GM12878 (cell line): ENCODE data around the gene IL31. TPM values are rescaled to one million over a fixed set of nuclear protein-coding genes. Genes with fewer than 3 reads are reported as not detected.

Source experiments
- ATAC-seq: fragments of 200-7000 bp; cut with Tn5 transposase; 3 replicates; pipeline ENCODE4 v1.9.1; 2020; ENCODE audit warnings: mild to moderate bottlenecking, moderate library complexity
- BruUV-seq: library from RNA; stranded (reverse); fragments of 400-500 nt; replicated peaks from 2 replicates; lab custom pipeline; 2021; lab: Mats Ljungman, UMichigan
- CTCF ChIA-PET: fragments of 300-600 bp; sonication (Branson Sonifier 250); formaldehyde crosslinking; extraction: SDS; loops from one replicate; lab custom pipeline; 2021; ENCODE audit warnings: inconsistent platforms; lab: Yijun Ruan, JAX
- POLR2A ChIA-PET: fragments of 350-600 bp; formaldehyde crosslinking; extraction: SDS; loops from one replicate; lab custom pipeline; 2021; ENCODE audit warnings: inconsistent platforms; lab: Charles Lee
- RAD21 ChIA-PET: fragments of 300-600 bp; sonication (Branson Sonifier 250); formaldehyde crosslinking; loops from one replicate; lab custom pipeline; 2023; ENCODE audit warnings: antibody characterized with exemption; ENCODE audit not compliant: unreplicated experiment; lab: Charles Lee
- SMC1A ChIA-PET: fragments of 300-600 bp; sonication (Branson Sonifier 250); formaldehyde crosslinking; loops from one replicate; lab custom pipeline; 2023; ENCODE audit not compliant: unreplicated experiment, uncharacterized antibody; lab: Charles Lee
- DNase-seq: peaks from one replicate; pipeline ENCODE4 v3.0.0-alpha.2; 2011; ENCODE audit warnings: low read depth, low spot score
- FAIRE-seq: peaks from 3 replicates; lab custom pipeline; 2011; peaks lifted over from hg19 to GRCh38; lab: Jason Lieb, UNC
- H2AFZ ChIP-seq: 2 replicates; pipeline ENCODE4 v1.6.0; 2011; ENCODE audit warnings: low read depth, low read length, control low read depth; ENCODE audit not compliant: control insufficient read depth
- H3K27ac ChIP-seq: 2 replicates; pipeline ENCODE4 v1.5.1; 2011; ENCODE audit warnings: control low read depth; ENCODE audit not compliant: control insufficient read depth, insufficient read depth
- H3K27me3 ChIP-seq, 2 experiments: replicated peaks in 1 of 2; 2 replicates each; pipeline versions ENCODE4 v1.6.0 to v1.6.1; 2011; ENCODE audit warnings: low read length in 1 of 2; ENCODE audit not compliant: control insufficient read depth in 2 of 2, insufficient read depth in 2 of 2
- H3K36me3 ChIP-seq, 2 experiments: 2 replicates each; pipeline ENCODE4 v1.5.1; 2011; ENCODE audit warnings: low read length in 1 of 2; ENCODE audit not compliant: control insufficient read depth in 2 of 2, insufficient read depth in 2 of 2
- H3K4me1 ChIP-seq: 2 replicates; pipeline ENCODE4 v1.6.1; 2011; ENCODE audit warnings: mild to moderate bottlenecking, low read length, moderate library complexity, mixed read lengths; ENCODE audit not compliant: control insufficient read depth, insufficient read depth
- H3K4me2 ChIP-seq: 2 replicates; pipeline ENCODE4 v1.6.0; 2011; ENCODE audit warnings: control low read depth; ENCODE audit not compliant: control insufficient read depth, insufficient read depth
- H3K4me3 ChIP-seq: fragments of 200-600 bp; sonication (generic); 2 replicates; pipeline ENCODE4 v1.5.1; 2016
- H3K79me2 ChIP-seq: 2 replicates; pipeline ENCODE4 v1.6.0; 2011; ENCODE audit warnings: low read length; ENCODE audit not compliant: control insufficient read depth, insufficient read depth
- H3K9ac ChIP-seq: 2 replicates; pipeline ENCODE4 v1.8.0; 2011; ENCODE audit warnings: low read length, control low read depth, mixed read lengths; ENCODE audit not compliant: control insufficient read depth, insufficient read depth
- H3K9me3 ChIP-seq: replicated peaks from 3 replicates; pipeline ENCODE4 v1.5.1; 2011; ENCODE audit warnings: mild to moderate bottlenecking, low read length; ENCODE audit not compliant: control insufficient read depth, insufficient read depth
- H4K20me1 ChIP-seq: 2 replicates; pipeline ENCODE4 v1.6.0; 2011; ENCODE audit not compliant: control insufficient read depth, insufficient read depth
- MEF2B ChIP-seq: fragments of 450-650 bp; IDR thresholded peaks from 2 replicates; pipeline ENCODE4 v1.6.1; 2018; ENCODE audit warnings: mild to moderate bottlenecking, moderate library complexity; ENCODE audit not compliant: partially characterized antibody, poor library complexity, severe bottlenecking
- POLR2A ChIP-seq: IDR thresholded peaks from 2 replicates; pipeline ENCODE4 v1.6.1; 2011; ENCODE audit warnings: low read depth, mild to moderate bottlenecking, low read length
- RCOR1 ChIP-seq: conservative IDR thresholded peaks from 2 replicates; pipeline ENCODE4 v1.6.1; 2012; ENCODE audit warnings: low read depth, low read length, improper control_type of control experiment
- SUZ12 ChIP-seq: fragments of 200-600 bp; sonication (generic); IDR thresholded peaks from one replicate; pipeline ENCODE4 v1.6.1; 2018; ENCODE audit warnings: antibody characterized with exemption, mild to moderate bottlenecking; ENCODE audit not compliant: unreplicated experiment
- WGBS: methylation state at CpG from one replicate; pipeline ENCODE4 v1.1.6; 2016; ENCODE audit warnings: low lambda C conversion rate; ENCODE audit not compliant: insufficient replicate concordance, insufficient coverage; ENCODE audit errors: missing lambda C conversion rate; 5-methylcytosine and 5-hydroxymethylcytosine counted together
- in situ Hi-C: fragments of 300-500 bp; cut with MboI; formaldehyde crosslinking; loops from 9 replicates; pipeline ENCODE4 v1.14.3; 2018; ENCODE audit warnings: mixed read lengths
- intact Hi-C: fragments of 100-400 bp; cut with micrococcal nuclease; formaldehyde crosslinking; loops from one replicate; pipeline ENCODE4 v1.14.2; 2022; ENCODE audit not compliant: unreplicated experiment
- polyA plus RNA-seq, 11 experiments: library from polyadenylated mRNA; depleted of rRNA in 4 of 11; unstranded in 6 of 11; stranded (reverse) in 5 of 11; fragments of >200 nt; fragmentation: Nextera tagmentation in 4 of 11; fragmentation: Illumina TruSeq in 1 of 11; extraction: Ambion mirVana in 4 of 11; extraction: Trizol in 1 of 11; gene quantifications; 1 replicate in 1 of 11; 2 replicates in 10 of 11; pipeline versions ENCODE4 v1.2.1 to v1.2.3, GENCODE V29; 2011 to 2016; ENCODE audit warnings: inconsistent platforms in 2 of 11, missing spikeins in 2 of 11, low read depth in 1 of 11
- total RNA-seq, 4 experiments: library from RNA; depleted of rRNA in 3 of 4; stranded (reverse); fragments of >200 nt in 3 of 4; fragmentation: Illumina TruSeq in 1 of 4; extraction: Trizol in 1 of 4; gene quantifications; 2 replicates each; pipeline versions ENCODE4 v1.2.1 to v1.2.3, GENCODE V29; 2013 to 2021

IL31 gene
- total and polyA plus RNA-seq, 10 of the 15 experiments (the other 5 are each of a cell fraction or from before 2014, with no cell fraction given): not detected

DNA sequence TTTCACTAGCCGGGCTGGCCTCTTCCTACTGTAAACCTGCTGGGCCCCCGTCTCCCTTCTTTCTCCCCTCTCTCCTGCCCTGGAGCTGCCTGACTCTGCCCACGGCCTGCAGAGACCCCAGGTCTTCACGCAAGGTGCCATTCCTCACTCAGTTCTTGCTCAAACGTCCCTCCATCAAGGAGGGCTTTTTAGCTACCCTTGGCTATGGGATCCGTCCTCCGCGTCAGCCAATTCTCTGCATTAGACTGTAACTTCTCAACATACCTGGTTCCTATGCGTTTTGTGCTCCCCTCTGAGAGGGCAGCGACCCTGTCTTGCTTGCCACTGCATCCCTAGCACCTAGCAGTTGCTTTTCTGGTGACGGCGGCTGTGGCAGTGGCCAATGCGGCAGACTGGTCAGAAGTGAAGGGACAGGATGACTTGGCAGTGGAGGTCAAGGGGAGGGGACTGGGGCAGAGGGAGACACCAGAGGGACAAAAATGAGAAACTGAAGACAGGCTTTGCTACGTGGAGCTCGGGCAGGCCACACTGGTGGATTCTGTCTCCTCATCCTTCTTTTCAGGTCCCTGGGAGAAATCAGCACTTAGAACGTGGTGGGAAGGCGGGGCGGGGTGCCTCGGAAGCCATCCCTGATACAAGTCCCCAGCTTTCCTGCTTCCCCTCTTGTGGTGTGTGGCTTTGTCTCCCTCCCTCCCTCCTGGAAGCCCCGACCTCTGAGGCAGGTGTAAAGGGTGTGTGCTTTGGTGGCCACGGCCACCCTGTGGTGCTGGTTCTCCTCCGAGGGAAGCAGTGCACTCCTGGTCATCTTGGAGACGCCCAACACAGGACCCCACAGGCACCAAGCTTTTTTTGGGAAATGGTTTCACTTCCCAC lies 31.3 kb upstream of the IL31 start:
- no peak overlapping the region for H3K4me3 ChIP-seq
- peak; percentile 6; the same call in 2 of the 3 replicates for ATAC-seq
- no peaks in the 10 kb centered on the region for H3K4me1 ChIP-seq
- WGBS: 48% methylated on average over 23 of the region's 23 CpGs
- no peak for FAIRE-seq
- ChIA-PET POLR2A (no interaction called here), RAD21 (no interaction called here), CTCF (interaction anchor here (0.6 to 2.3 kb wide), 4 partner anchors 15 to 511 kb away, joined by 3 to 5 read pairs (median 3); no protein-coding TSS in a partner anchor), SMC1A (no interaction called here)
- intact Hi-C loops (no loop called here), in situ Hi-C loops (no loop called here)
- peaks cover 6 to 11% of the 10 kb centered on the region in 2 experiments; a peak in 3 of 4 replicates for H3K36me3 ChIP-seq
- no TSS peak for BruUV-seq
- H3K9me3 ChIP-seq: no peaks in the 10 kb centered on the region; the same call in 2 of the 3 replicates
- H2AFZ ChIP-seq: no peak overlapping the region
- H3K27me3 ChIP-seq: peaks cover 0 to 5% of the 10 kb centered on the region in 2 experiments; a peak in 3 of 4 replicates
- TF ChIP-seq POLR2A: peak; percentile 65
- no peak for TF ChIP-seq RCOR1
- no peak overlapping the region for H3K4me2 ChIP-seq
- H3K9ac ChIP-seq: no peak overlapping the region
- no peaks in the 10 kb centered on the region; the same call in 1 of the 2 replicates for H4K20me1 ChIP-seq
- DNase-seq: no peak
- H3K79me2 ChIP-seq: no peaks in the 10 kb centered on the region
- H3K27ac ChIP-seq: no peak overlapping the region

GRCh38 chr12:122204167-122205052 lies 30.4 kb upstream of the IL31 start:
- Histone ChIP-seq H3K79me2 (no peaks in the 10 kb centered on the region), H3K27me3 (peaks cover 0 to 5% of the 10 kb centered on the region in 2 experiments; a peak in 3 of 4 replicates), H3K4me3 (no peak overlapping the region; the same call in 1 of the 2 replicates), H4K20me1 (no peaks in the 10 kb centered on the region; the same call in 1 of the 2 replicates), H3K9me3 (no peaks in the 10 kb centered on the region; the same call in 2 of the 3 replicates), H3K27ac (no peak overlapping the region), H3K4me1 (no peaks in the 10 kb centered on the region), H3K4me2 (peak overlapping the region; percentile 68), H3K36me3 (peaks cover 6 to 11% of the 10 kb centered on the region in 2 experiments; a peak in 3 of 4 replicates), H2AFZ (no peak overlapping the region), H3K9ac (no peak overlapping the region)
- CTCF ChIA-PET: interaction anchor here (2.3 kb wide), 1 partner anchor 14 kb away, joined by 5 read pairs; no protein-coding TSS in a partner anchor
- no peak for TF ChIP-seq MEF2B
- peak; percentile 97 for TF ChIP-seq SUZ12
- FAIRE-seq (no peak), DNase-seq (no peak), ATAC-seq (peak; percentile 11)
- BruUV-seq: no TSS peak
- in situ Hi-C loops: no loop called here
- POLR2A ChIA-PET: no interaction called here
- intact Hi-C loops: no loop called here
- RAD21 ChIA-PET: interaction anchor here (0.6 kb wide), 1 partner anchor 15 kb away, joined by 3 read pairs; no protein-coding TSS in a partner anchor
- SMC1A ChIA-PET: no interaction called here
- WGBS: 10% methylated on average over 63 of the region's 71 CpGs
